Endodermal cell (in vitro differentiated cells): ENCODE results near the gene NFIA. TPM values are rescaled to one million over a fixed set of nuclear protein-coding genes. Genes with fewer than 3 reads are reported as not detected.

Experiments used
- DNase-seq: peaks from one replicate; pipeline ENCODE4 v3.0.0-alpha.2; 2017
- H3K27ac ChIP-seq: 2 replicates; pipeline ENCODE4 v1.5.1; 2013; ENCODE audit warnings: mild to moderate bottlenecking, low read depth, low read length, moderate library complexity
- H3K27me3 ChIP-seq: 2 replicates; pipeline ENCODE4 v1.6.1; 2013; ENCODE audit warnings: mild to moderate bottlenecking, low read length, moderate library complexity; ENCODE audit not compliant: insufficient read depth, control insufficient read depth, poor library complexity, severe bottlenecking
- H3K36me3 ChIP-seq: 2 replicates; pipeline ENCODE4 v1.7.0; 2013; ENCODE audit warnings: mild to moderate bottlenecking, low read length, moderate library complexity; ENCODE audit not compliant: control insufficient read depth, insufficient read depth
- H3K4me1 ChIP-seq: one replicate; pipeline ENCODE4 v1.7.0; 2013; ENCODE audit warnings: low read length; ENCODE audit not compliant: control insufficient read depth, insufficient read depth
- H3K4me3 ChIP-seq: 2 replicates; pipeline ENCODE4 v1.5.1; 2013; ENCODE audit warnings: mild to moderate bottlenecking, low read length, moderate library complexity
- H3K9ac ChIP-seq: 2 replicates; pipeline ENCODE4 v1.6.1; 2013; ENCODE audit warnings: mild to moderate bottlenecking, low read length, moderate library complexity; ENCODE audit not compliant: poor library complexity, severe bottlenecking; ENCODE audit errors: extremely low read depth
- H3K9me3 ChIP-seq: 2 replicates; pipeline ENCODE4 v1.6.1; 2013; ENCODE audit warnings: mild to moderate bottlenecking, low read length, moderate library complexity; ENCODE audit not compliant: control insufficient read depth
- H3K27ac Mint-ChIP-seq: 2 replicates; pipeline ENCODE4 v1.8.0; 2020; ENCODE audit warnings: mixed read lengths
- H3K27me3 Mint-ChIP-seq: 2 replicates; pipeline ENCODE4 v1.8.0; 2021; ENCODE audit warnings: mild to moderate bottlenecking, mixed read lengths; ENCODE audit not compliant: insufficient read depth
- H3K36me3 Mint-ChIP-seq: 2 replicates; pipeline ENCODE4 v1.8.0; 2020; ENCODE audit warnings: low read depth, mixed read lengths
- H3K4me1 Mint-ChIP-seq: 2 replicates; pipeline ENCODE4 v1.8.0; 2020; ENCODE audit warnings: mixed read lengths
- H3K4me3 Mint-ChIP-seq: 2 replicates; pipeline ENCODE4 v1.8.0; 2020; ENCODE audit warnings: mild to moderate bottlenecking, moderate library complexity, mixed read lengths
- H3K9me3 Mint-ChIP-seq: 2 replicates; pipeline ENCODE4 v1.8.0; 2020; ENCODE audit warnings: mild to moderate bottlenecking, mixed read lengths
- CTCF ChIP-seq: fragments of 200-600 bp; sonication (generic); conservative IDR thresholded peaks from 2 replicates; pipeline ENCODE4 v1.5.0; 2021; ENCODE audit warnings: antibody characterized with exemption, mild to moderate bottlenecking
- WGBS, 2 experiments: methylation state at CpG; one replicate each; pipeline versions ENCODE4 v1.1.5 to v1.1.7; 2013; ENCODE audit warnings: missing lambda C conversion rate in 2 of 2, mixed read lengths in 1 of 2; ENCODE audit not compliant: insufficient coverage in 1 of 2, insufficient read length in 1 of 2; 5-methylcytosine and 5-hydroxymethylcytosine counted together
- total RNA-seq, 2 donors: library from RNA; stranded (reverse); fragmentation: NEBNext Ultra II Directional in 1 of 2; extraction: Animal tissue kit (Norgen Biotek cat#: 25700) in 1 of 2; gene quantifications; 2 replicates in 1 of 2; 3 replicates in 1 of 2; pipeline ENCODE4 v1.2.1, GENCODE V29; 2021

The NFIA gene
- total RNA-seq, 2 donors from 2014 or later = 2.3 to 3.8 TPM

GRCh38 chr1:61079296-61079897 lies 3.0 kb upstream of the NFIA start:
- Histone ChIP-seq H3K27ac (peak overlapping the region; percentile 57), H3K9ac (no peak overlapping the region), H3K4me1 (peaks cover 2% of the 10 kb centered on the region), H3K4me3 (peak overlapping the region; percentile 71), H3K9me3 (no peaks in the 10 kb centered on the region), H3K27me3 (peaks cover 56% of the 10 kb centered on the region), H3K36me3 (no peaks in the 10 kb centered on the region)
- DNase-seq = no peak
- TF ChIP-seq CTCF = no peak
- peak overlapping the region; percentile 69 for H3K27ac Mint-ChIP-seq
- 44 to 93% methylated on average over 3 to 5 of the region's 5 CpGs for WGBS, 2 experiments
- peaks cover 50% of the 10 kb centered on the region for H3K27me3 Mint-ChIP-seq
- no peaks in the 10 kb centered on the region for H3K36me3 Mint-ChIP-seq
- H3K4me1 Mint-ChIP-seq = peaks cover 27% of the 10 kb centered on the region
- no peaks in the 10 kb centered on the region for H3K9me3 Mint-ChIP-seq
- H3K4me3 Mint-ChIP-seq = peak overlapping the region; percentile 74

GRCh38 chr1:61079898-61080336 lies 2.4 kb upstream of the NFIA start:
- Mint-ChIP-seq H3K4me3 (peak overlapping the region; percentile 74), H3K27me3 (peaks cover 55% of the 10 kb centered on the region), H3K9me3 (no peaks in the 10 kb centered on the region), H3K36me3 (no peaks in the 10 kb centered on the region), H3K27ac (peak overlapping the region; percentile 69), H3K4me1 (peaks cover 27% of the 10 kb centered on the region)
- Histone ChIP-seq H3K27ac (peak overlapping the region; percentile 57), H3K27me3 (peaks cover 61% of the 10 kb centered on the region), H3K9me3 (no peaks in the 10 kb centered on the region), H3K4me3 (peak overlapping the region; percentile 71), H3K4me1 (peaks cover 2% of the 10 kb centered on the region), H3K36me3 (no peaks in the 10 kb centered on the region), H3K9ac (no peak overlapping the region)
- peak; percentile 55 for TF ChIP-seq CTCF
- peak; percentile 87 for DNase-seq
- WGBS, 2 experiments = 0% methylated on average over 10 to 14 of the region's 14 CpGs

GRCh38 chr1:61080413-61081143 lies 1.8 kb upstream of the NFIA start:
- Histone ChIP-seq H3K4me1 (peaks cover 2% of the 10 kb centered on the region), H3K27ac (no peak overlapping the region)

More at GRCh38 chr1:61080413-61081143, 1.8 kb upstream of the NFIA start:
- H3K36me3 Mint-ChIP-seq = no peaks in the 10 kb centered on the region
- peak overlapping the region; percentile 74 for H3K4me3 Mint-ChIP-seq
- Histone ChIP-seq H3K27me3 (peaks cover 68% of the 10 kb centered on the region), H3K9ac (no peak overlapping the region), H3K36me3 (no peaks in the 10 kb centered on the region), H3K4me3 (peak overlapping the region; percentile 71), H3K9me3 (no peaks in the 10 kb centered on the region)
- H3K4me1 Mint-ChIP-seq = peaks cover 27% of the 10 kb centered on the region
- peaks cover 62% of the 10 kb centered on the region for H3K27me3 Mint-ChIP-seq
- H3K27ac Mint-ChIP-seq = no peak overlapping the region
- no peak for TF ChIP-seq CTCF
- WGBS, 2 experiments = 4 to 19% methylated on average over 4 to 7 of the region's 7 CpGs
- no peaks in the 10 kb centered on the region for H3K9me3 Mint-ChIP-seq
- DNase-seq = no peak
